Fibroblast of villous mesenchyme (primary cell): ENCODE data around the gene BMP10. TPM values are rescaled to one million over a fixed set of nuclear protein-coding genes. Genes with fewer than 3 reads are reported as not detected.

Experiments used
- DNase-seq: peaks from one replicate; pipeline ENCODE4 v3.0.0-alpha.2; 2010; ENCODE audit warnings: low read depth
- H3K4me3 ChIP-seq: 2 replicates; pipeline ENCODE4 v1.5.1; 2011; ENCODE audit warnings: low read depth, mild to moderate bottlenecking, low read length
- CTCF ChIP-seq: IDR thresholded peaks from 2 replicates; pipeline ENCODE4 v1.5.1; 2012; ENCODE audit warnings: low read depth, mild to moderate bottlenecking, low read length; ENCODE audit not compliant: insufficient read depth
- total RNA-seq: library from RNA; depleted of rRNA; stranded (reverse); fragments of >200 nt; gene quantifications from 2 replicates; pipeline ENCODE4 v1.2.3, GENCODE V29; 2012

The BMP10 gene
- total RNA-seq, 1 donor = not detected

GRCh38 chr2:68855550-68855949 lies 15.6 kb downstream of the BMP10 start:
- DNase-seq = no peak
- H3K4me3 ChIP-seq = no peak overlapping the region
- TF ChIP-seq CTCF = no peak

GRCh38 chr2:68854476-68854875 lies 16.7 kb downstream of the BMP10 start:
- TF ChIP-seq CTCF = no peak
- no peak for DNase-seq
- H3K4me3 ChIP-seq = no peak overlapping the region

- TF ChIP-seq CTCF = no peak
- no peak overlapping the region for H3K4me3 ChIP-seq
- DNase-seq = peak; percentile 22
Observed at GRCh38 chr2:68853915-68854314, 17.3 kb downstream of the BMP10 start.

DNA sequence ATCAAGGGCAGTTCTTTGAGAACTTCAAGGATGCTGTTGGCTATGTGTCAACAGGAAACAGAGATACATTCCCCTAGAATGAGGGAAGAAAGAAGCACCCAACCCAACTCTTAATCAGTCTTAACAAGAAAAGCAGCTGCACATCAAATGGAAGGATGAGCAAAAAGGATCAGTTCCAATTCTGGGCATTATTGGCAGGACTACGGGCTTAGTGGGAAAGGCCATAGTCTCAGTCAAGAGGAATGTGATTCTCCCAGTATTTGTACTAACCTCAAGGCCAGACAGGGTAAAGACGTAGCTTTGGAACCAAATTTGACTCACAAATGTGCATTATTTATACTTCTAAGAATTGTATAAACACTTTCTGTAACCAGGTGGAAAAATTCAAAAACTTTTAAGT lies 18.2 kb downstream of the BMP10 start:
- no peak for TF ChIP-seq CTCF
- no peak overlapping the region for H3K4me3 ChIP-seq
- no peak for DNase-seq

DNA sequence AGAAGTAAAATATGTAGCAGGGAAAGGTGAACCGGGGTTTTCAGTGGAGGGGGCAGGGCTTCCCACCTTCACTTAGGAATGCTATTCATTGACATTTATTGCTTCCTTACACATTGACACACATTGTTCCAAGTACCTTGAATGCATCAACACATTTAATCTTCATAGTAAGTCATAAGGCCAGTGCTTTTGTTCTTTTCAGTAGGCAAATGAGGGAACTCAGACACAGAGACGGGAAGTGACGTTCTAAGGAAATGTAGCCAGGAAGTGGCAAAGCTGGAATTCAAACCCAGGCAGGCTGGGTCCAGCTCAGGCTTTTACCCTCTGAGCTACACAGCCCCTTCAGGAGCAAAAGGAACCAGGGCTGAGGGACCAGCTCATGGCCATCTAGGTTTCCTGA lies 20.7 kb downstream of the BMP10 start:
- no peak for TF ChIP-seq CTCF
- DNase-seq = no peak
- no peak overlapping the region for H3K4me3 ChIP-seq

DNA sequence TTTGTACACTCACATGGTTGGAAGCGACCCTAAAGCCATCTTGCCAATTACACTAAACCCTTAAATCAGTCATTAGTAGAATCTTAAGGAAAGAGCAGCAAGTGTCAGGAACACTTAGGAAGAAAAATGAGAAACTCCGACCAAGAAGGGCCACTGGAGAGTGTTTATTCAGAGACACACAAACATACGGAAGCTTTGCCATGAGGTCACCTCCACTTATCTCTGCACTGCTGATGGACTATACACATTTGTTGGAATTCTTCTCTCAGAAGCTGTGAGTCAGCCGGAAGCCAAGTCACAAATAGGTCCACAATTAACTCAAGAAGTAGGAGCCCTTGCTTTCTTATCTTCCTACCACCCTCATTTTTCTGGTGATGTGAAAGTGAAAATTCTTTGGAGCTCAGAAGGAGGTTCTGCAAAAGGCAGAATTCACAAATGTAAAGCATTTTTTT lies 21.6 kb downstream of the BMP10 start:
- no peak for TF ChIP-seq CTCF
- H3K4me3 ChIP-seq = no peak overlapping the region
- DNase-seq = peak; percentile 68

GRCh38 chr2:68847751-68848150 lies 23.4 kb downstream of the BMP10 start:
- DNase-seq = no peak
- TF ChIP-seq CTCF = no peak
- H3K4me3 ChIP-seq = no peak overlapping the region
